ENCODE results near the gene YDJC.
"Not testable (repeated sequence)": the region's sequence is repeated elsewhere in the genome, so short reads cannot be mapped to it uniquely, and the experiment has no call there.

YDJC gene

DNA sequence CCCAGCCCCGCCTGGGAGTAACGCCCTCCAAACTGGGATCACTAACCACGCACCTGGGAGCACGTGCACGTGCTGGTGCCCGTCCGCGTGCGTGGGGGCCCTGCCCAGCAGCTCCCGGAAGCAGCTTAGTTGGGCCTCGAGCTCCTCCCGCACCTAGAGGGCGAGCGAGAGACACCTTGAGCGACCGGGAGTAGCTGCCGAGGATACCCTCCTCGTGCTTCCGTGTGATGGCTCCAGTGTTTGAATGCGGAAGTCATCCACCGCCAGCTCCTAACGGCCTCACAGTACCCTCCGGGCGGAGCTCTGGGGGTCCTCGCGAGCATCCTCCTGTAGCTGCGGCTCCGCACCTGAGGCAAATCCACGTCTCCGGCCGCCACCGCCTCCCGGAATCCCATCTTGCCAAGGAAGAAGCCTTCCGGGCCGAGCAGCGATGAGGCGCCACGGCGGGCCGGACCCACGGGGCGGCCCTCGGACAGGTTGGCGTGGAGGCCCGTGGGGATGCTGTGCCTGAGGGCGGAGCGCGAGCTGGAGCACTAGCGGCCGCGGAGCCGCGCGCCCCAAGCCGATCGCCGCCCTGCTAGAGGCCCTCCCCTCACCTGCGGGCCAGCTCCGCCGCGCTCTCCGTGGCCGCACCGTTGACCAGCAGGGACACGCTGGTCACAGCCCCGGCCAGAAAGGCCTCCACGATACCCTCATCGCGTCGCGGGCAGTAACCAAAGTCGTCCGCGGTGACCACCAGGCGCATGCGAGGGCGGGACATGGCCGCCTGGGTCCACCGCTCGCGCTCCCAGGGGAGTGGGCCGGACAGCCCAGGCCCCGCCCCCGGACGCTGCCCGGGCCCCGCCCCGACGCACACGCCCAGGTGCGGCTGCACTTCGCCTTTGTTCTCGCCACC, at the start of gene YDJC:
YDJC (minus strand) TSS at position 768 of the 895 bp plus-strand sequence; CDS start at position 760, 8 bp downstream.
- ChIA-PET POLR2A (interaction anchor here (0.7 to 4.6 kb wide), 17 partner anchors 9 to 181 kb away, joined by 3 to 76 read pairs (median 5); partner anchors contain the start of genes PPIL2 and SDF2L1), CTCF (interaction anchor here (0.6 to 4.7 kb wide), 13 partner anchors 8 to 278 kb away, joined by 3 to 63 read pairs (median 6); partner anchors contain the start of gene SDF2L1)
- peak; percentile 96 for TF ChIP-seq ELF4 (IDR thresholded peaks at IDR 0.05)
- no peak; the same call in 1 of the 2 replicates for TF ChIP-seq ARNT (IDR thresholded peaks at IDR 0.05)
- no peak for TF ChIP-seq TARDBP (IDR thresholded peaks at IDR 0.05)
- TF ChIP-seq FOXM1 (IDR thresholded peaks at IDR 0.05; ENCODE audit: borderline replicate concordance) = peak; percentile 38; the same call in 1 of the 2 replicates
- no peak for TF ChIP-seq ZNF384 (IDR thresholded peaks at IDR 0.05)
- no peak for TF ChIP-seq SUZ12 (IDR thresholded peaks at IDR 0.05)
- TF ChIP-seq BHLHE40 (IDR thresholded peaks at IDR 0.05; ENCODE audit: borderline replicate concordance) = no peak
- peak; percentile 98 for TF ChIP-seq L3MBTL2 (conservative IDR thresholded peaks at IDR 0.05)
- TF ChIP-seq LEF1 (IDR thresholded peaks at IDR 0.05; ENCODE audit: borderline replicate concordance) = peak; percentile 39; the same call in 1 of the 2 replicates
- 0 out of 2 replicates have a peak, but pooled peaks have one; percentile 85 for TF ChIP-seq HDGF (IDR thresholded peaks at IDR 0.05; ENCODE audit: borderline replicate concordance)
- no peak for TF ChIP-seq FOXA1 (IDR thresholded peaks at IDR 0.05)
- TF ChIP-seq PKNOX1 (IDR thresholded peaks at IDR 0.05) = no peak; the same call in 1 of the 2 replicates
- TF ChIP-seq FOXK2 (IDR thresholded peaks at IDR 0.05) = no peak

DNA sequence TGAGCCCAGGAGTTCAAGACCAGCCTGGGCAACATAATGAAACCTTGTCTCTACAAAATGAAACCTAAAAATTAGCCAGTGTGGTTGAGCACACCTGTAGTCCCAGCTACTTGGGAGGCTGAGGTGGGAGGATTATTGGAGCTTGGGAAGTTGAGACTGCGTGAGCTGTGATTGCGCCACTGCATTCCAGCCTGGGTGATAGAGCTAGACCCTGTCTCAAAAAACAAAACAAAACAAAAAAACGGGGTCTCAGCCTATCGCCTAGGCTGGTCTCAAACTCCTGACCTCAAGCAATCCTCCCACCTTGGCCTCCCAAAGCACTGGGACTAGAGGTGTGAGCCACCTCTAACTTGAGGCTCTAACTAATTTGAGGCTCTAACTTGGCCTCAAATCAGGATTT, 49.6 kb upstream of the YDJC start:
- no peak for DNase-seq (ENCODE audit: extremely low spot score)
- CTCF ChIA-PET = no interaction called here
- TF ChIP-seq TARDBP (IDR thresholded peaks at IDR 0.05) (no peak), BHLHE40 (IDR thresholded peaks at IDR 0.05; ENCODE audit: borderline replicate concordance) (no peak), SP1 (IDR thresholded peaks at IDR 0.05) (no peak), ZNF384 (IDR thresholded peaks at IDR 0.05) (no peak), ARNT (IDR thresholded peaks at IDR 0.05) (no peak)
- POLR2A ChIA-PET = no interaction called here

More for the DNA sequence above, at the start of gene YDJC:
- peak; percentile 98 for DNase-seq (ENCODE audit: extremely low spot score)

DNA sequence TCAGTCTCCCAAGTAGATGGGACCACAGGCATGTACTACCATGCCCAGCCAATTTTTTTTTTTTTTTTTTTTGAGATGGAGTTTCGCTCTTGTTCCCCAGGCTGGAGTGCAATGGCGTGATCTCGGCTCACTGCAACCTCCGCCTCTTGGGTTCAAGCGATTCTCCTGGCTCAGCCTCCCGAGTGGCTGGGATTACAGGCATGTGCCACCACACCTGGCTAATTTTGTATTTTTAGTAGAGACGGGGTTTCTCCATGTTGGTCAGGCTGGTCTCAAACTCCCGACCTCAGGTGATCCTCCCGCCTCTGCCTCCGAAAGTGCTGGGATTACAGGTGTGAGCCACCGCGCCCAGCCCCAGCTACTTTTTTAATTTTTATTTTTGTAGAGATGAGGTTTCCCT, 49.0 kb upstream of the YDJC start:
- CTCF ChIA-PET; POLR2A ChIA-PET; DNase-seq (ENCODE audit: extremely low spot score): not testable (repeated sequence)

DNA sequence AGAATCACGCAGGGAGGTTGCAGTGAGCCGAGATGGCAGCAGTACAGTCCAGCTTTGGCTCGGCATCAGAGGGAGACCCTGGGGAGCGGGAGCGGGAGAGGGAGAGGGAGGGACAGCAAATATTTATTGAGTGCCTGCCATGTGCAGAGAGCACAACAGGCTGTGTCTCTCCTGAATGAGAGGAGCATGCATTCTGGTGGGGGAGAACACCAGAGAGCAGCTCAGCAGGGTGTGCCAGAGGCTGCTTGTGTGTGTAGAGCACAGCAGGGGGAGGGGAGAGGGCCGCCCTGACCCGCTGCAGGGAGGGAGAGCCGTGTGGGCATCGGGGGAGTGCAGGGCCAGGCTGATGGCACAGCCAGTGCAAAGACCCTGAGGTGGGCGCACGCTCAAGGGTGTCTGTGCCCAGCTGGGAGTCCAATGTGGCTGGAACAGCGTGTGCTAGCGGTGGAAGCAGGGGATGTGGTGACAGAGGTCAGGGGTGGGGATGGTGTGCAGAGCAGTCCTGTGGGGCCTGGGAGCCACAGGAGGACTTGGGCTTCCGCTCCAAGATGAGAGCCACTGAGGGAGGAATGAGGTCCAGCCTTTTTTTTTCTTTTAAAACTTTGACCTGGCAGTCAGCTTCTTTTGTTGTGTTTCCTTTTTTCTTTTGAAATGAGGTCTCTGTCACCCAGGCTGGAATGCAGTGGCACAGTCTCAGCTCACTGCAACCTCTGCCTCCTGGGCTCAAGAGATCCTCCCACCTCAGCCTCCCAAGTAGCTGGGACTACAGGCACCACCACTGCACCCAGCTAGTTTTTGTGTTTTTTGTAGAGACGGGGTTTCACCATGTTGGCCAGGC, 48.0 kb upstream of the YDJC start:
- CTCF ChIA-PET = interaction anchor here (0.7 kb wide), 1 partner anchor 46 kb away, joined by 3 read pairs; no protein-coding TSS in a partner anchor
- POLR2A ChIA-PET = no interaction called here
- no peak for DNase-seq (ENCODE audit: extremely low spot score)
- TF ChIP-seq TARDBP (IDR thresholded peaks at IDR 0.05) (no peak), L3MBTL2 (conservative IDR thresholded peaks at IDR 0.05) (no peak), NFRKB (IDR thresholded peaks at IDR 0.05) (no peak), ARNT (IDR thresholded peaks at IDR 0.05) (no peak), SP1 (IDR thresholded peaks at IDR 0.05) (no peak), CTBP1 (IDR thresholded peaks at IDR 0.05; ENCODE audit: borderline replicate concordance) (no peak), FOXM1 (IDR thresholded peaks at IDR 0.05; ENCODE audit: borderline replicate concordance) (no peak), FOXK2 (IDR thresholded peaks at IDR 0.05) (no peak), LEF1 (IDR thresholded peaks at IDR 0.05; ENCODE audit: borderline replicate concordance) (no peak), PKNOX1 (IDR thresholded peaks at IDR 0.05) (no peak), ZNF384 (IDR thresholded peaks at IDR 0.05) (no peak), SUZ12 (IDR thresholded peaks at IDR 0.05) (no peak), HDGF (IDR thresholded peaks at IDR 0.05; ENCODE audit: borderline replicate concordance) (no peak), FOXA1 (IDR thresholded peaks at IDR 0.05) (no peak), BHLHE40 (IDR thresholded peaks at IDR 0.05; ENCODE audit: borderline replicate concordance) (no peak), ELF4 (IDR thresholded peaks at IDR 0.05) (no peak)

DNA sequence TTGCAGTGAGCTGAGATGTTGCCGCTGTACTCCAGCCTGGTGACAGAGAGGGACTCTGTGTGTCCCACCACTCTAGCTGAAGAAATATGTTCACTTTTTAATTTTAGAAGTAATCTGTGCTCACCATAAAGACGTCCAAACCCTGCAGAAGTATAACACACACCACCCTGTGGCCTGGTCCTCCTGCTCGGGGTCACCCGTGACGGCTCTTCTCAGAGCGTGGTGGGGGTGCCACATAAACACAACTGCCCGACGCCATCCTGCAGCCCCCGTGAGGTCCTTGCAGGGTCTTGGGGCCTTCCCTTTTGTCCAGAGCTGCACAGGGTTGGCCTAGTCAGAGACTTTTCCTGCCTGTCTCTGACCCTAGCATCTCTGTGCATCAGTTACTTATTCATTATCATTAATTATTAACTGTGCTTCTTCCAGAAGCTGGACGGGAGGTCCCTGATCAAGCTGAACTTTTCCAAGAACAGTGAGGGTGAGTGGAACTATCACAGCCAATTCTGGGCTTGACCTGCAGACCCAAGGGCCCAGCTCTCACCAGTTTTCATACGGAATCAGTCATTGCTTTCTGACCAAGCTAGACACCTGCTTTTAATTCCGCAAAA, 44.9 kb upstream of the YDJC start:
- no peak for DNase-seq (ENCODE audit: extremely low spot score)
- POLR2A ChIA-PET = interaction anchor here (1.4 kb wide), 1 partner anchor 9 kb away, joined by 6 read pairs; the partner anchor contains the start of gene PPIL2
- CTCF ChIA-PET = interaction anchor here (0.6 to 0.7 kb wide), 2 partner anchors 29 to 33 kb away, joined by 4 read pairs; partner anchors contain the start of gene SDF2L1
- TF ChIP-seq ELF4 (IDR thresholded peaks at IDR 0.05) (no peak), ARNT (IDR thresholded peaks at IDR 0.05) (no peak), SP1 (IDR thresholded peaks at IDR 0.05) (no peak), LEF1 (IDR thresholded peaks at IDR 0.05; ENCODE audit: borderline replicate concordance) (no peak), FOXK2 (IDR thresholded peaks at IDR 0.05) (no peak), FOXA1 (IDR thresholded peaks at IDR 0.05) (no peak), TARDBP (IDR thresholded peaks at IDR 0.05) (no peak), SUZ12 (IDR thresholded peaks at IDR 0.05) (no peak), CTBP1 (IDR thresholded peaks at IDR 0.05; ENCODE audit: borderline replicate concordance) (no peak), L3MBTL2 (conservative IDR thresholded peaks at IDR 0.05) (no peak), BHLHE40 (IDR thresholded peaks at IDR 0.05; ENCODE audit: borderline replicate concordance) (no peak), HDGF (IDR thresholded peaks at IDR 0.05; ENCODE audit: borderline replicate concordance) (no peak), PKNOX1 (IDR thresholded peaks at IDR 0.05) (no peak), FOXM1 (IDR thresholded peaks at IDR 0.05; ENCODE audit: borderline replicate concordance) (no peak), ZNF384 (IDR thresholded peaks at IDR 0.05) (no peak)

Measured in HEK293T (cell line).